Heart right ventricle (tissue), 16 donors: ENCODE data around the gene PXK. TPM values are rescaled to one million over a fixed set of nuclear protein-coding genes. Genes with fewer than 3 reads are reported as not detected.

Experiments used
- ATAC-seq, 8 donors: fragments of 200-7000 bp; cut with Tn5 transposase; one replicate each; pipeline ENCODE4 v1.9.1; 2020; ENCODE audit warnings: mild to moderate bottlenecking in 8 of 8, moderate library complexity in 8 of 8, moderate number of reproducible peaks in 1 of 8
- DNase-seq, 2 donors: peaks; one replicate each; pipeline ENCODE4 v3.0.0-alpha.2; 2020
- H3K27ac ChIP-seq, 10 donors: fragments of 200-600 bp; sonication (generic) in 2 of 10; one replicate each; pipeline versions ENCODE4 v1.5.0 to v1.8.0; 2020 to 2022; ENCODE audit warnings: mild to moderate bottlenecking in 3 of 10
- H3K27me3 ChIP-seq, 7 donors: fragments of 200-600 bp; one replicate each; pipeline ENCODE4 v1.8.0; 2021 to 2022; ENCODE audit warnings: mild to moderate bottlenecking in 2 of 7
- H3K36me3 ChIP-seq, 9 donors: fragments of 200-600 bp; sonication (generic) in 1 of 9; one replicate each; pipeline versions ENCODE4 v1.5.0 to v1.8.0; 2020 to 2022; ENCODE audit warnings: mild to moderate bottlenecking in 2 of 9
- H3K4me1 ChIP-seq, 9 donors: fragments of 200-600 bp; sonication (generic) in 1 of 9; one replicate each; pipeline versions ENCODE4 v1.5.0 to v1.8.0; 2020 to 2022; ENCODE audit warnings: mild to moderate bottlenecking in 4 of 9
- H3K4me3 ChIP-seq, 10 donors: fragments of 200-600 bp; sonication (generic) in 2 of 10; one replicate each; pipeline versions ENCODE4 v1.5.0 to v1.8.0; 2020 to 2022; ENCODE audit warnings: mild to moderate bottlenecking in 7 of 10, moderate library complexity in 2 of 10
- H3K9me3 ChIP-seq, 11 donors: fragments of 200-600 bp in 10 of 11; sonication (generic) in 2 of 11; one replicate each; pipeline versions ENCODE4 v1.5.0 to v1.8.0; 2013 to 2022; ENCODE audit warnings: mild to moderate bottlenecking in 2 of 11, control low read depth in 1 of 11, moderate library complexity in 1 of 11
- WGBS, 2 donors: extraction: QIAGEN DNeasy Blood & Tissue Kit; methylation state at CpG; one replicate each; pipeline ENCODE4 v1.1.7; 2013; ENCODE audit warnings: inconsistent platforms in 1 of 2; 5-methylcytosine and 5-hydroxymethylcytosine counted together
- intact Hi-C, 10 donors: fragments of 100-400 bp; cut with DNase I; formaldehyde crosslinking; loops; one replicate each; pipeline versions ENCODE4 v1.11.1 to v1.14.2; 2022
- polyA plus RNA-seq, 2 donors: library from polyadenylated mRNA; stranded (reverse); fragments of 200-250 nt; gene quantifications; one replicate each; pipeline ENCODE4 v1.2.3, GENCODE V29; 2013
- total RNA-seq, 10 donors: library from RNA; stranded (reverse); fragmentation: NEBNext Ultra II Directional in 3 of 10; extraction: Animal tissue kit (Norgen Biotek cat#: 25700) in 3 of 10; gene quantifications; one replicate each; pipeline versions ENCODE4 v1.2.1 to v1.2.4, GENCODE V29; 2021 to 2023
- TF ChIP-seq, protein P1 (sequence below), 9 donors: fragments of 200-600 bp; sonication (generic) in 2 of 9; IDR thresholded peaks; one replicate each; pipeline versions ENCODE4 v1.5.0 to v1.8.0; 2021 to 2022; ENCODE audit warnings: antibody characterized with exemption in 9 of 9, mild to moderate bottlenecking in 5 of 9, moderate library complexity in 1 of 9
- donor health status: Arrhythmogenic right ventricular cardiomyopathy.
- donor health status: ischemic (EF 13 %, LVEDD 7.1; RV severe dilation, severe dysfunction).
- donor health status: healthy with polysubstance abuse.
- donor health status: DM: no; HTN: yes; CAD: no.
- donor health status: DM: no; HTN: no; CAD: no.
- donor health status: ischemic (EF 25% LVEDD 6.9; RV normal size, moderate dysfunction).
- donor health status: ischemic (EF 25% LVEDD 5.7; RV mildly dilated, moderate dysfunction).
- donor health status: healthy.
- donor health status: DM: yes; HTN: yes; CAD: no.
- donor health status: Ischemic cardiomyopathy.
- donor health status: ischemic (EF 35%, LVEDD 5.7; RV mildly dilated, moderate dysfunction).
- donor health status: nonischemic (EF 11% LVEDD 7.7; RV severe dilation, severe dysfunction).
- donor health status: DM: yes; HTN: yes; CAD: no.
- donor health status: PGD.
- donor health status: ischemic (EF 29% LVEDD 5.4; RV normal size, mild dysfunction).
- donor health status: nonischemic (EF 23%, LVEDD 6.1; RV moderate dilation, normal function).

Gene PXK
- total and polyA plus RNA-seq, 12 donors = 5.6 to 16.3 (median 10.8) TPM

DNA sequence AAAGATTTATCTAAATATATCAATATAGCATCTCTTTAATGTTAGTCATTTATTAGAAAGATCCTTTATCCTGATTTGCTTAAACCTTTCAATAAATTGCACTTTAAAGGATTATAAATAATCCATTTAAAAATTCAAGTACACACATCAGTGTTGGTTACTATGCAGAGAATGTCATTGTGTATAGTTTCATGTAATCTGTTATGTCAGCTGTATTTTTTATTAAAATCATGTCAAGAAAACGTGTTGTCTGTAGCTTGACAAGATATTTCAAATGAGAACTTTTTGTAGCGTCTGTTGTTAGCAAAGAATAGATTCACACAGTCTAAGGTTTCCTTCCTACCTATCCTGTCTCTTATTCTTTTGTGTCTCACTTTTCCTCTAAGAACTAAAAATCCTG lies 93.1 kb downstream of the PXK start:
- no peak overlapping the region for H3K4me3 ChIP-seq

DNA sequence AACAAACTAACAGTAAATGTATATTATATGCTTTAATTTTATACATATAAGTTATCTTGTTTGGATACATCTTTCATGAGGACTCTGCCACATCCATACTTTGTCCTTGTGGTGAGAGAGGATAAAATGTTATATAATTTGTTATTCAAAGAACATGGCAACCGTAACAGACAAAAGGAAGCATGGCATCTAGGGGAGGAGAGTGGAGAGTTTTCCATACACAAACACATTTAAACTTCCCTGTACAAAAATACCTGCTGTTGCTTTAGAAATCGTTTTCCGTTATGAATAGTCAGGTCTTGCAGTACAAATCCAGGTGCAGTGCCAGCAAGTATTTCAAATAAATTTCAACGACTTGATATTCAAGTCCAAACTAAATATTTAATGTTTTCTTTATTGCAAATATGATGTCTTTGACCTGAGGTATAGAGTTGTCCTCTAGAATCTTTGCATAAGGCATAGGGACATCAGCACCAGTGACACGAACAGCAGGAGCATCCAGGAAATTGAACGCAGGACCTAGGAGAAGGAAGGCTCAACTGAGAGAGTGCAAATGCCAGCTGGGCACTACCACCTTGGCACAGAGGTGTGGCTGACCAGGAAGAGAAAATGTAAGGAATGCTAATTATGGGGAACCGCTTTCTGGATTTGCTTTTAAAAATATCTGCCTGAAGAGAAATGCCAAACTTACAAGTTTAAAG lies 95.1 kb downstream of the PXK start:
- TF ChIP-seq, protein P1, sequence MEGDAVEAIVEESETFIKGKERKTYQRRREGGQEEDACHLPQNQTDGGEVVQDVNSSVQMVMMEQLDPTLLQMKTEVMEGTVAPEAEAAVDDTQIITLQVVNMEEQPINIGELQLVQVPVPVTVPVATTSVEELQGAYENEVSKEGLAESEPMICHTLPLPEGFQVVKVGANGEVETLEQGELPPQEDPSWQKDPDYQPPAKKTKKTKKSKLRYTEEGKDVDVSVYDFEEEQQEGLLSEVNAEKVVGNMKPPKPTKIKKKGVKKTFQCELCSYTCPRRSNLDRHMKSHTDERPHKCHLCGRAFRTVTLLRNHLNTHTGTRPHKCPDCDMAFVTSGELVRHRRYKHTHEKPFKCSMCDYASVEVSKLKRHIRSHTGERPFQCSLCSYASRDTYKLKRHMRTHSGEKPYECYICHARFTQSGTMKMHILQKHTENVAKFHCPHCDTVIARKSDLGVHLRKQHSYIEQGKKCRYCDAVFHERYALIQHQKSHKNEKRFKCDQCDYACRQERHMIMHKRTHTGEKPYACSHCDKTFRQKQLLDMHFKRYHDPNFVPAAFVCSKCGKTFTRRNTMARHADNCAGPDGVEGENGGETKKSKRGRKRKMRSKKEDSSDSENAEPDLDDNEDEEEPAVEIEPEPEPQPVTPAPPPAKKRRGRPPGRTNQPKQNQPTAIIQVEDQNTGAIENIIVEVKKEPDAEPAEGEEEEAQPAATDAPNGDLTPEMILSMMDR (IDR thresholded peaks at IDR 0.05) = no peak
- no peaks in the 10 kb centered on the region for H3K27me3 ChIP-seq
- peaks cover 0 to 33% (median 20%) of the 10 kb centered on the region in 9 donors for H3K4me1 ChIP-seq
- H3K9me3 ChIP-seq = no peaks in the 10 kb centered on the region
- intact Hi-C loops = loop anchor here in 1 of 10 donors (10.0 kb wide), 1 partner anchor 107 kb away; the partner anchor contains the start of gene ACOX2
- H3K4me3 ChIP-seq = no peak overlapping the region
- no peak overlapping the region for H3K27ac ChIP-seq
- peaks cover 0 to 98% (median 61%) of the 10 kb centered on the region in 9 donors for H3K36me3 ChIP-seq
- no peak for DNase-seq
- WGBS, 2 donors = 73% methylated on average over 7 of the region's 7 CpGs
- ATAC-seq = no peak

More for the DNA sequence above, 93.1 kb downstream of the PXK start:
- H3K4me1 ChIP-seq = peaks cover 0 to 36% (median 18%) of the 10 kb centered on the region in 9 donors
- no peaks in the 10 kb centered on the region for H3K27me3 ChIP-seq
- H3K27ac ChIP-seq = peak overlapping the region in 1 of 10 donors; percentile 55
- DNase-seq = no peak
- H3K36me3 ChIP-seq = peaks cover 0 to 100% (median 50%) of the 10 kb centered on the region in 9 donors
- H3K9me3 ChIP-seq = no peaks in the 10 kb centered on the region
- WGBS, 2 donors = 59 to 68% methylated on average over 2 of the region's 2 CpGs
- no peak for ATAC-seq
- TF ChIP-seq, protein P1 (IDR thresholded peaks at IDR 0.05) = no peak
- intact Hi-C loops = loop anchor here in 1 of 10 donors (10.0 kb wide), 1 partner anchor 109 kb away; the partner anchor contains the start of gene ACOX2

DNA sequence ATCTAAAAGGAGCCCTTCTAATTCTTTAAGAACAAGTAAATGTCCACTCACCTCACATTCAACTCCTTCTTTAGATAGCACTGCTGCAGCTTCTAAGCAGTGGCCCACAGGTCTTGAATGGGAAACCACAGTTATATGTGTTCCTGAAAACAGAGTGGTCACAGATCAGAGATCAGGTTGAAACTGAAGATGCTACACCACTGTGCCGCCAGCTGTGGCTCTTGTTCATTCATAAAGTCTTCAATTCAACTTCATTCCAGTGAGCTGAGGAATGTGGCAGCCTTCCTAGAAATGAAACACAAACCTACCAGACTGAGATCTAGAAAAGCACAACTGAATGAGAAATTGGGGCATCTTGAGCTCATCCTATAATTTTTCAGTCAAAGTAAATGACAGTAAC lies 97.0 kb downstream of the PXK start:
- Histone ChIP-seq H3K4me3 (no peak overlapping the region), H3K27ac (no peak overlapping the region), H3K36me3 (peaks cover 0 to 80% (median 61%) of the 10 kb centered on the region in 9 donors), H3K27me3 (no peaks in the 10 kb centered on the region), H3K4me1 (peaks cover 0 to 34% (median 24%) of the 10 kb centered on the region in 9 donors), H3K9me3 (no peaks in the 10 kb centered on the region)
- WGBS, 2 donors = 0% methylated on average over 1 of the region's 1 CpG
- intact Hi-C loops = loop anchor here in 6 of 10 donors (5.0 to 10.0 kb wide), 4 partner anchors 58 to 105 kb away; partner anchors contain the start of genes ACOX2 (in 3 of the 6) and KCTD6 (in 3 of the 6)
- DNase-seq (no peak), ATAC-seq (no peak)
- TF ChIP-seq, protein P1 (IDR thresholded peaks at IDR 0.05) = no peak

DNA sequence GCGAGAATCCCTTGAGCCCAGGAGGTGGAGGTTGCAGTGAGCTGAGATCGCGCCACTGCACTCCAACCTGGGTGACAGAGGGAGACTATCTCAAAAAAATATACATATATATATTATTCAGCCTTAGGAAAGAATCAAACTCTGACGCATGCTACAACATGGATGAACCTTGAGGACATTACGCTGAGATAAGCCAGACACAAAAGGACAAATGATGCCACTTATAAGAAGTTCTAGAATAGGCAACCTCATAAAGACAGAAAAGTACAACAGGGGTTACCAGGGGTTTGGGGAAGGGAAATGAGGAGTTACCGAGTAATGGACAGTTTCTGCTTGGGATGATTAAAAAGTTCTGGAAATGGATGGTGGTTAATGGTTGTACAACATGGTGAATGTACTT lies 100.2 kb downstream of the PXK start:
- peak overlapping the region; percentile 42 to 93 (median 72) for H3K4me3 ChIP-seq
- TF ChIP-seq, protein P1 (IDR thresholded peaks at IDR 0.05) = no peak
- peak overlapping the region; percentile 75 to 98 (median 96) for H3K27ac ChIP-seq
- H3K4me1 ChIP-seq = peaks cover 0 to 36% (median 30%) of the 10 kb centered on the region in 9 donors
- ATAC-seq = no peak
- WGBS, 2 donors = 45 to 48% methylated on average over 6 of the region's 6 CpGs
- H3K9me3 ChIP-seq = no peaks in the 10 kb centered on the region
- DNase-seq = no peak
- intact Hi-C loops = loop anchor here in 6 of 10 donors (2.0 to 10.0 kb wide), 5 partner anchors 54 to 102 kb away; partner anchors contain the start of genes KCTD6 (in 3 of the 6) and ACOX2 (in 2 of the 6)
- H3K27me3 ChIP-seq = no peaks in the 10 kb centered on the region
- H3K36me3 ChIP-seq = peaks cover 0 to 47% (median 42%) of the 10 kb centered on the region in 9 donors
